Measurements from ENCODE around the gene CD300H. TPM values are rescaled to one million over a fixed set of nuclear protein-coding genes. Genes with fewer than 3 reads are reported as not detected.

CD300H gene
- total RNA-seq, 1 donor: not detected

DNA sequence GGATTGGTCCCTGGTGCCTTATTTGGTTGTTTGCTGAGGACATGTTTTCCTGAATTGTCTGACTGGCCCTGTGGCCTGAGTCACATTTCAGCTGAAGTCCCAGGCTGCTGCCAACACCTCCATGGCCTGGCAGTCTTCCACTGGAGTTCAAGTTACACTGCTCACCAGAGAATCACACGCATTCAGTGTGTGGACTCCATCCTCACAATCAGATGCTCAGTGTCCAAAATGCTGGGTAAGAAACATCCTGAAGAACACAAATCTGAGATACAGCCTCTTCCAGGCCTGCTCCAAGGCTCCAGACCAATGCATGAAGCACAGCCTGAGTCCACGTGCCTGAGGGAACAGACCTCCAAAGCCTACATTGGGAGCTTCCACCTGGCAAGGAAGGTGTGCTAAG is 55.3 kb downstream of the CD300H start:
- no peak for DNase-seq (ENCODE audit: low read depth)

More for the DNA sequence above, 55.3 kb downstream of the CD300H start:
- H3K4me3 ChIP-seq (ENCODE audit: low read depth, low read length): no peak overlapping the region
- TF ChIP-seq, protein P1, sequence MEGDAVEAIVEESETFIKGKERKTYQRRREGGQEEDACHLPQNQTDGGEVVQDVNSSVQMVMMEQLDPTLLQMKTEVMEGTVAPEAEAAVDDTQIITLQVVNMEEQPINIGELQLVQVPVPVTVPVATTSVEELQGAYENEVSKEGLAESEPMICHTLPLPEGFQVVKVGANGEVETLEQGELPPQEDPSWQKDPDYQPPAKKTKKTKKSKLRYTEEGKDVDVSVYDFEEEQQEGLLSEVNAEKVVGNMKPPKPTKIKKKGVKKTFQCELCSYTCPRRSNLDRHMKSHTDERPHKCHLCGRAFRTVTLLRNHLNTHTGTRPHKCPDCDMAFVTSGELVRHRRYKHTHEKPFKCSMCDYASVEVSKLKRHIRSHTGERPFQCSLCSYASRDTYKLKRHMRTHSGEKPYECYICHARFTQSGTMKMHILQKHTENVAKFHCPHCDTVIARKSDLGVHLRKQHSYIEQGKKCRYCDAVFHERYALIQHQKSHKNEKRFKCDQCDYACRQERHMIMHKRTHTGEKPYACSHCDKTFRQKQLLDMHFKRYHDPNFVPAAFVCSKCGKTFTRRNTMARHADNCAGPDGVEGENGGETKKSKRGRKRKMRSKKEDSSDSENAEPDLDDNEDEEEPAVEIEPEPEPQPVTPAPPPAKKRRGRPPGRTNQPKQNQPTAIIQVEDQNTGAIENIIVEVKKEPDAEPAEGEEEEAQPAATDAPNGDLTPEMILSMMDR (IDR thresholded peaks at IDR 0.05; ENCODE audit: insufficient read depth, low read depth, low read length): no peak

Other genes with a start within 250 kb of the CD300H start
- not detected in 2 replicates for gene KIF19, start 241.3 kb downstream of the CD300H start, total RNA-seq
- not detected in 2 replicates for gene BTBD17, start 205.6 kb downstream of the CD300H start, total RNA-seq
- not detected in 2 replicates for gene GPR142, start 200.0 kb downstream of the CD300H start, total RNA-seq
- 0.43 and 1.3 TPM in 2 replicates for gene GPRC5C, start 135.4 kb downstream of the CD300H start, total RNA-seq
- not detected in 2 replicates for gene CD300A, start 100.9 kb downstream of the CD300H start, total RNA-seq
- not detected in 2 replicates for gene CD300LB, start 36.0 kb downstream of the CD300H start, total RNA-seq
- not detected in 2 replicates for gene CD300C, start 21.4 kb downstream of the CD300H start, total RNA-seq
- gene CD300LD, start 24.8 kb upstream of the CD300H start, total RNA-seq: not detected in 2 replicates
- not detected in 2 replicates for gene CD300E, start 56.2 kb upstream of the CD300H start, total RNA-seq
- gene CD300LF, start 145.4 kb upstream of the CD300H start, total RNA-seq: not detected in 2 replicates
- 0.32 TPM in 1 of 2 replicates, not detected in the other for gene RAB37, start 169.7 kb upstream of the CD300H start, total RNA-seq
- gene NHERF1, start 181.1 kb upstream of the CD300H start, total RNA-seq: 18.0 and 20.7 TPM in 2 replicates
- gene NAT9, start 208.8 kb upstream of the CD300H start, total RNA-seq: 32.0 and 34.8 TPM in 2 replicates